Epithelial cell of proximal tubule (primary cell): ENCODE results near the gene CCDC179. TPM values are rescaled to one million over a fixed set of nuclear protein-coding genes. Genes with fewer than 3 reads are reported as not detected.

Source experiments
- DNase-seq: peaks from one replicate; pipeline ENCODE4 v3.0.0-alpha.2; 2011; ENCODE audit warnings: low read depth
- H3K4me3 ChIP-seq: 2 replicates; pipeline ENCODE4 v1.5.1; 2011; ENCODE audit warnings: low read depth, mild to moderate bottlenecking, low read length
- total RNA-seq: library from RNA; depleted of rRNA; stranded (reverse); fragments of >200 nt; gene quantifications from 2 replicates; pipeline ENCODE4 v1.2.3, GENCODE V29; 2015
- TF ChIP-seq, protein P1 (sequence below): conservative IDR thresholded peaks from 2 replicates; pipeline ENCODE4 v1.5.1; 2012; ENCODE audit warnings: low read depth, mild to moderate bottlenecking, low read length

Gene CCDC179
- total RNA-seq, 1 donor from 2014 or later, result not detected

DNA sequence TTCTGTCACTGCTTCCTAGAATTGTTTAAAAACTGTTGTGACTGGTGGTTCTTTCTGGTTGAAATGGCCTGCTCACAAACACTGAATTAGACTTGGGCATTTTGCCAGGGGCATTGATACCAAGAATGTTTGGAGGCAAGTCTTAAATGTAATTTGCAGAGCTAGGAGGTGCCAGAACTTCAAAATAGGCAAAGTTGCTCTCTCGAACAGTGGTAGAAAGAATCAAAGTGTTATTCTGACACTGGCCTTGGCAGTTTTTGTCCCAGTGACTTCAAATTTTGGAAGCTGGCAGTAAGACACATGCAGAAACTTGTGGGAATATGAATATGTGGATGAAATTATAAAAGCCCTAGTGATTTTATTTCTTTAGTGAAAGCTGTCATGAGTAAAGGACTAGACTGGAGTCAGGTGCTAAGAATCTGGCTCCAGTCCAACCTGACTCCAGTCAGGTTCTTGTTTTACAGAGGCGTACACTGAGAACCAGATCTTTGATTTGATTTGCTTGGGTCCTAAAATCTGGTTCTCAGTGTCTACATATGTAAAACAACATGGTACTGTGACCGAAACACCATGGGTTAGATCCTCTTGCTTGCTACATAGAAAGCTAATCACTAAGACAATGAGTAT, 51.6 kb downstream of the CCDC179 start:
- DNase-seq, result no peak
- H3K4me3 ChIP-seq, result no peak overlapping the region
- TF ChIP-seq, protein P1, sequence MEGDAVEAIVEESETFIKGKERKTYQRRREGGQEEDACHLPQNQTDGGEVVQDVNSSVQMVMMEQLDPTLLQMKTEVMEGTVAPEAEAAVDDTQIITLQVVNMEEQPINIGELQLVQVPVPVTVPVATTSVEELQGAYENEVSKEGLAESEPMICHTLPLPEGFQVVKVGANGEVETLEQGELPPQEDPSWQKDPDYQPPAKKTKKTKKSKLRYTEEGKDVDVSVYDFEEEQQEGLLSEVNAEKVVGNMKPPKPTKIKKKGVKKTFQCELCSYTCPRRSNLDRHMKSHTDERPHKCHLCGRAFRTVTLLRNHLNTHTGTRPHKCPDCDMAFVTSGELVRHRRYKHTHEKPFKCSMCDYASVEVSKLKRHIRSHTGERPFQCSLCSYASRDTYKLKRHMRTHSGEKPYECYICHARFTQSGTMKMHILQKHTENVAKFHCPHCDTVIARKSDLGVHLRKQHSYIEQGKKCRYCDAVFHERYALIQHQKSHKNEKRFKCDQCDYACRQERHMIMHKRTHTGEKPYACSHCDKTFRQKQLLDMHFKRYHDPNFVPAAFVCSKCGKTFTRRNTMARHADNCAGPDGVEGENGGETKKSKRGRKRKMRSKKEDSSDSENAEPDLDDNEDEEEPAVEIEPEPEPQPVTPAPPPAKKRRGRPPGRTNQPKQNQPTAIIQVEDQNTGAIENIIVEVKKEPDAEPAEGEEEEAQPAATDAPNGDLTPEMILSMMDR, result no peak

- TF ChIP-seq, protein P1, result no peak
- no peak overlapping the region for H3K4me3 ChIP-seq
- no peak for DNase-seq
Measured at GRCh38 chr11:22807855-22808570, 52.3 kb downstream of the CCDC179 start.

DNA sequence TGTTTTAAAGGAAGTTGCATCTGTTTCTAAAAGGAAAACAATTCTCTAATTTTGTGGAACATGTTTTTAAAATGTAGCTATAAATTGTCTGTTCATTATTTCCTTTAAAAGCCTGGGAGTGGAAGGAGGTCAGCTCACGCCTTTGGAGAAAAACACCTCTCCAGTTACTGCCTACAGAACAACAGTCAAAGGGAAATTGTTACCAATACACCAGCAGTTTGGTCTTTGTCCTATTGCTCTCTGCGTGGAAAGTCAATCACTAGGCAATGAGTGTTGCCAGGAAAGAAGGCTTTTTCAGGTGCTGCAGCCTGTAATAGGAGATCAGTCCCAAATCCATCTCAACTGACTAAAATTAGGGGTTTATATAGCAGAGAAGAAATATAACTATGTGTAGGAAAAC, 52.9 kb downstream of the CCDC179 start:
- no peak overlapping the region for H3K4me3 ChIP-seq
- no peak for DNase-seq
- TF ChIP-seq, protein P1, result no peak

DNA sequence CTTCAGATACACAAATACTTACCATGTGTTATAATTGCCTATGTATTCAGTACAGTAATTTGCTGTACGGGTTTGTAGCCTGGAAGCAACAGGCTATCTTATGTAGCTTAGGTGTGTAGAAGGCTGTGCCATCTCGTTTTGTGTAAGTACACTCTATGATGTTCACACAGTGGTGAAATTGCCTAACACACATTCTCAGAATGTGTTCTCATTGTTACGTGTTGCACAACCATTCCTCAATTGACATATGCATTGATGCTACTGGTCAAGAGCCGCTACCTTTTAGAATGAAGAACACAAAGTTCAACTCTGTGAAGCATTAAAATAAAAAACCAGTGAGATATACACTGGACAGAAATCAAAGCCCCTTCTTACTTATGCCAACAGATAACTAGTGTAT, 57.4 kb downstream of the CCDC179 start:
- TF ChIP-seq, protein P1, result no peak
- H3K4me3 ChIP-seq, result no peak overlapping the region
- no peak for DNase-seq

- no peak for DNase-seq
- TF ChIP-seq, protein P1, result no peak
- H3K4me3 ChIP-seq, result no peak overlapping the region
Measured at GRCh38 chr11:22800482-22800881, 59.8 kb downstream of the CCDC179 start.

DNA sequence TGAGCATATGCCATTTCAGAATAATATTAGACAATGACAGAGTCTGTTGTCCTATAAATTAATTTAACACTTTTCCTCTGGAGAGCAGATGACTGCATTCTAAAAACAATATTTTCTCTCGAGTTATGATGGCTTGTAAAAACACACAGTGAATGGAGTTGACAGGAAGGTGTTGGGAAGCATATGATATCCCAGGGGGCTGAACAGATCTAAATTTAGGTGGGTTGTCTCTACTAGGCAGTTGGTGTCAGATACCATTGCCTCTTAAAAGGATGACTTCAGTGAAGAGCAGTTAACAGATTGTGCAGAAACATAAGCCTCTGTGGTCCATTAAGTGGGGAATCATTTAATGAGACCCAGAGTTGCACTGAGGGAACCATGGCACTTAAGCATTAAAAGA, 61.4 kb downstream of the CCDC179 start:
- TF ChIP-seq, protein P1, result no peak
- no peak for DNase-seq
- H3K4me3 ChIP-seq, result no peak overlapping the region

- DNase-seq, result no peak
- TF ChIP-seq, protein P1, result no peak
- H3K4me3 ChIP-seq, result no peak overlapping the region
Measured at GRCh38 chr11:22797047-22797446, 63.2 kb downstream of the CCDC179 start.
